ENCODE data around the gene MARK2. TPM values are rescaled to one million over a fixed set of nuclear protein-coding genes. Genes with fewer than 3 reads are reported as not detected.

MARK2 gene
- total and polyA plus RNA-seq, 2 experiments from 2014 or later = 8.9 to 15.8 TPM

DNA sequence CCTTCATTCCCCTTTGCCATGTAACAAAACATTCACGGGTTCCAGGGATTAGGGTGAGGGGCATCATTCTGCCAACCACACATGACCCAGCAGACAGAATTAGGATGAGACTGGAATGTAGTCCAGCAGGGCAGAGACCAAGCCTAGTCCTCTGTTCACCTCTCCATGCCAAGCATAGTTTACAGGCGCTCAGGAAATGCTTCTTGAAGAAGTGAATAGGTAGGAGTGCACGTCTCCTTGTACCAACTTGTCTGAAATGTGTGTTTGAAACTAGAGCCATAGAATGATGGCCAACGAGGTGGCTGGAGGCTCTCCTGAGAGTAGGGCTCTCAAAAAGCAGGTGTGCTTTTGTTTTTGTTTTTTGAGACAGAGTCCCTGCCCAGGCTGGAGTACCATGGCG is 17.5 kb upstream of the MARK2 start:
- Histone ChIP-seq H3K36me3 (ENCODE audit: low read depth) (peaks cover 23% of the 10 kb centered on the region; the same call in 1 of the 2 replicates), H4K20me1 (ENCODE audit: insufficient read depth) (no peaks in the 10 kb centered on the region)
- 95 to 97% methylated on average over 5 of the region's 5 CpGs for WGBS, 2 experiments (ENCODE audit: low coverage in 1 of 2, low lambda C conversion rate in 2 of 2, missing lambda C conversion rate in 2 of 2)

GRCh38 chr11:63826471-63827190 is 12.3 kb upstream of the MARK2 start:
- DNase-seq = no peak
- 88 to 89% methylated on average over 12 to 17 of the region's 17 CpGs for WGBS, 2 experiments (ENCODE audit: low coverage in 1 of 2, low lambda C conversion rate in 2 of 2, missing lambda C conversion rate in 2 of 2)

More for the DNA sequence above, 17.5 kb upstream of the MARK2 start:
- in situ Hi-C loops (cut with MboI) = no loop called here
- H3K4me2 ChIP-seq (ENCODE audit: unreplicated experiment) = no peak overlapping the region
- no peak for TF ChIP-seq EZH2 (IDR thresholded peaks at IDR 0.05; ENCODE audit: insufficient read depth, poor library complexity, severe bottlenecking)
- no peak for TF ChIP-seq EZH2phosphoT487 (IDR thresholded peaks at IDR 0.05; ENCODE audit: insufficient read depth, low read depth)
- no peaks in the 10 kb centered on the region for H3K9me2 ChIP-seq (ENCODE audit: insufficient read depth)
- no peaks in the 10 kb centered on the region for H3F3A ChIP-seq (ENCODE audit: insufficient read depth)
- H3K4me3 ChIP-seq = no peak overlapping the region
- H3K27ac ChIP-seq = no peak overlapping the region
- no peaks in the 10 kb centered on the region for H3K9me3 ChIP-seq (ENCODE audit: low read depth)
- DNase-seq = no peak
- peaks cover 13% of the 10 kb centered on the region for H3K79me2 ChIP-seq (ENCODE audit: insufficient read depth)
- H3K9ac ChIP-seq = no peak overlapping the region
- H3K4me1 ChIP-seq (ENCODE audit: insufficient read depth) = no peaks in the 10 kb centered on the region
- no peak overlapping the region for H2AFZ ChIP-seq
- no peaks in the 10 kb centered on the region for H3K27me3 ChIP-seq (replicated peaks; ENCODE audit: insufficient read depth)

DNA sequence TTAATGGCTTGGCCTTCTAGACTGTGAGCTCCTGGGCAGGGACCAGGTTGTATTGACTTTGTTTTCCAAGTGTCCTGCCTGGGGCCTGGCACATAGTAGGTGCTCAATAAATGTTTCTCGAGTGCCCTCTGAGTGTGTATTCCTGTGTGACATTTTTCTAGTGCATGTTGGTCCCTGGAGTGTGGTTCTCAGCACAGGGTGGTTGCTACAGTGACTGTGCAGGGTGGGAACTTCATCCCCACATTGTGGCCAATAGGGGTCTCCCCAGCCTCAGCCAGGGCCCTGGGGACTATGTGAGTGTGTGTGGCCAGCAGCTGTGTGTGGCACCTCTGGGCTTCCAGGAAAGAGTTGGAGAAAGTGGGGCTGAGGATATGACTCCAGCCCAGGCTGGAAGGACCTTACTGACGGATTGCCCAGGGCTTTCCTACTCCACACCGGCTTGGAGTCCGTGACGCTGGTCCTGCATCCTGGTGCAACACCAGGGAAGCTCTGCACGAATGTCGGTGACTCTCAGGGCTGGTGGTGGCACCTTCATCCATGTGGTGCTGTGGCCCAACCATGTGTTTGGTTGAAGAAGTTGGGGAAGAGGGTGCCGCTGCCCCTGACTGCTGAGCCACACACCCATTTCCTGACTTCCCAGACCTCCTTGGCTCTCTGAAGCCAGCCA is 9.0 kb upstream of the MARK2 start:
- Histone ChIP-seq H3K79me2 (ENCODE audit: insufficient read depth) (no peaks in the 10 kb centered on the region), H3F3A (ENCODE audit: insufficient read depth) (no peaks in the 10 kb centered on the region), H2AFZ (no peak overlapping the region), H3K27me3 (replicated peaks; ENCODE audit: insufficient read depth) (no peaks in the 10 kb centered on the region), H3K4me1 (ENCODE audit: insufficient read depth) (no peaks in the 10 kb centered on the region), H4K20me1 (ENCODE audit: insufficient read depth) (no peaks in the 10 kb centered on the region), H3K4me3 (no peak overlapping the region), H3K36me3 (ENCODE audit: low read depth) (no peaks in the 10 kb centered on the region), H3K9me3 (ENCODE audit: low read depth) (no peaks in the 10 kb centered on the region), H3K27ac (no peak overlapping the region), H3K9ac (no peak overlapping the region), H3K4me2 (ENCODE audit: unreplicated experiment) (no peak overlapping the region), H3K9me2 (ENCODE audit: insufficient read depth) (no peaks in the 10 kb centered on the region)
- in situ Hi-C loops (cut with MboI) = no loop called here
- 69% methylated on average over 8 of the region's 8 CpGs for WGBS, 2 experiments (ENCODE audit: low coverage in 1 of 2, low lambda C conversion rate in 2 of 2, missing lambda C conversion rate in 2 of 2)
- TF ChIP-seq EZH2phosphoT487 (IDR thresholded peaks at IDR 0.05; ENCODE audit: insufficient read depth, low read depth) (no peak), EZH2 (IDR thresholded peaks at IDR 0.05; ENCODE audit: insufficient read depth, poor library complexity, severe bottlenecking) (no peak)
- DNase-seq = peak; percentile 24

More at GRCh38 chr11:63826471-63827190, 12.3 kb upstream of the MARK2 start:
- no peak overlapping the region for H2AFZ ChIP-seq
- no peaks in the 10 kb centered on the region for H4K20me1 ChIP-seq (ENCODE audit: insufficient read depth)
- H3K4me2 ChIP-seq (ENCODE audit: unreplicated experiment) = no peak overlapping the region
- no peak overlapping the region for H3K27ac ChIP-seq
- TF ChIP-seq EZH2 (IDR thresholded peaks at IDR 0.05; ENCODE audit: insufficient read depth, poor library complexity, severe bottlenecking) = no peak
- no peak for TF ChIP-seq EZH2phosphoT487 (IDR thresholded peaks at IDR 0.05; ENCODE audit: insufficient read depth, low read depth)
- in situ Hi-C loops (cut with MboI) = no loop called here
- H3K4me3 ChIP-seq = no peak overlapping the region
- no peaks in the 10 kb centered on the region for H3F3A ChIP-seq (ENCODE audit: insufficient read depth)
- H3K9me2 ChIP-seq (ENCODE audit: insufficient read depth) = no peaks in the 10 kb centered on the region
- no peak overlapping the region for H3K9ac ChIP-seq
- no peaks in the 10 kb centered on the region for H3K27me3 ChIP-seq (replicated peaks; ENCODE audit: insufficient read depth)
- H3K9me3 ChIP-seq (ENCODE audit: low read depth) = no peaks in the 10 kb centered on the region
- H3K79me2 ChIP-seq (ENCODE audit: insufficient read depth) = no peaks in the 10 kb centered on the region
- H3K4me1 ChIP-seq (ENCODE audit: insufficient read depth) = no peaks in the 10 kb centered on the region
- H3K36me3 ChIP-seq (ENCODE audit: low read depth) = peaks cover 10% of the 10 kb centered on the region; the same call in 1 of the 2 replicates

GRCh38 chr11:63831326-63831725 is 7.6 kb upstream of the MARK2 start:
- no peaks in the 10 kb centered on the region for H3K36me3 ChIP-seq (ENCODE audit: low read depth)
- no peak overlapping the region for H3K9ac ChIP-seq
- no peaks in the 10 kb centered on the region for H3F3A ChIP-seq (ENCODE audit: insufficient read depth)
- TF ChIP-seq EZH2phosphoT487 (IDR thresholded peaks at IDR 0.05; ENCODE audit: insufficient read depth, low read depth) = no peak
- TF ChIP-seq EZH2 (IDR thresholded peaks at IDR 0.05; ENCODE audit: insufficient read depth, poor library complexity, severe bottlenecking) = no peak
- no peaks in the 10 kb centered on the region for H3K9me2 ChIP-seq (ENCODE audit: insufficient read depth)
- no peaks in the 10 kb centered on the region for H3K27me3 ChIP-seq (replicated peaks; ENCODE audit: insufficient read depth)
- H3K4me3 ChIP-seq = no peak overlapping the region
- no peak for DNase-seq
- H3K4me1 ChIP-seq (ENCODE audit: insufficient read depth) = no peaks in the 10 kb centered on the region
- H4K20me1 ChIP-seq (ENCODE audit: insufficient read depth) = no peaks in the 10 kb centered on the region
- in situ Hi-C loops (cut with MboI) = no loop called here
- H3K79me2 ChIP-seq (ENCODE audit: insufficient read depth) = no peaks in the 10 kb centered on the region
- H3K9me3 ChIP-seq (ENCODE audit: low read depth) = no peaks in the 10 kb centered on the region
- no peak overlapping the region for H3K4me2 ChIP-seq (ENCODE audit: unreplicated experiment)
- 59 to 60% methylated on average over 7 of the region's 7 CpGs for WGBS, 2 experiments (ENCODE audit: low coverage in 1 of 2, low lambda C conversion rate in 2 of 2, missing lambda C conversion rate in 2 of 2)
- H2AFZ ChIP-seq = no peak overlapping the region
- H3K27ac ChIP-seq = no peak overlapping the region
